ENCODE results near the gene CFAP92. TPM values are rescaled to one million over a fixed set of nuclear protein-coding genes. Genes with fewer than 3 reads are reported as not detected.

CFAP92 gene
- total RNA-seq, 2 experiments from 2014 or later, result 0.19 to 0.45 TPM

DNA sequence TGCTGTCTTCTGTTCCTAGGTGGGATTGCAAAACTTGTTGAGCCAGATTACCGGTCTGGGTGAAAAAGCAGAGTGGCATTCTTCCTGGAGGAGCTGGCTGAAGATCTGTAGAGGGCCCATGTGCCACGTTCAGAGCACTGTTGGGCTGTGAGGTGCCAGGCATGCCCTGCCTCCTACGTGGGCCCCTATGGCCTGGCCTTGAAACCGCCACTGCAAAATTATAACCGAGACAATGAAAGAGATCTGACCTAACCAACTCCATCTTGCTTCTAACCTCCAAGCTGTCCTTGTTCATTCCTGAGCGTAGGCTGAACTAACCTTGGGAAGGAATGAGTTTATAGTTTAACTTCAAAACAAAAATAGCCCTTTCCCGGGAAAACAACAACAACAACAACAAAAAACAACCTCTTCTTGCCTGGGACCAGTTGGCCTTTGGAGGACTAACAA lies 115.8 kb downstream of the CFAP92 start:
- peaks cover 56% of the 10 kb centered on the region for H3K4me1 ChIP-seq (ENCODE audit: insufficient read depth, low read length)
- Mint-ChIP-seq H3K27ac (peak overlapping the region; percentile 92), H3K4me1 (ENCODE audit: low read depth) (peaks cover 71% of the 10 kb centered on the region), H3K4me3 (peak overlapping the region; percentile 55), H3K9me3 (no peaks in the 10 kb centered on the region), H3K27me3 (no peaks in the 10 kb centered on the region), H3K36me3 (ENCODE audit: low read depth) (peaks cover 35% of the 10 kb centered on the region)
- H3K4me3 ChIP-seq (ENCODE audit: low read length), result peak overlapping the region; percentile 94
- H3K36me3 ChIP-seq (ENCODE audit: insufficient read depth, low read length), result peaks cover 10% of the 10 kb centered on the region
- ATAC-seq (ENCODE audit: poor library complexity) (no peak), DNase-seq (no peak)
- ChIA-PET CTCF (interaction anchor here (0.5 to 4.0 kb wide), 5 partner anchors 9 to 368 kb away, joined by 3 to 19 read pairs (median 6); no protein-coding TSS in a partner anchor), POLR2A (interaction anchor here (0.7 to 4.2 kb wide), 12 partner anchors 45 to 438 kb away, joined by 3 to 43 read pairs (median 7); partner anchors contain the start of genes RAB43 and RPN1)
- TF ChIP-seq, protein P1, sequence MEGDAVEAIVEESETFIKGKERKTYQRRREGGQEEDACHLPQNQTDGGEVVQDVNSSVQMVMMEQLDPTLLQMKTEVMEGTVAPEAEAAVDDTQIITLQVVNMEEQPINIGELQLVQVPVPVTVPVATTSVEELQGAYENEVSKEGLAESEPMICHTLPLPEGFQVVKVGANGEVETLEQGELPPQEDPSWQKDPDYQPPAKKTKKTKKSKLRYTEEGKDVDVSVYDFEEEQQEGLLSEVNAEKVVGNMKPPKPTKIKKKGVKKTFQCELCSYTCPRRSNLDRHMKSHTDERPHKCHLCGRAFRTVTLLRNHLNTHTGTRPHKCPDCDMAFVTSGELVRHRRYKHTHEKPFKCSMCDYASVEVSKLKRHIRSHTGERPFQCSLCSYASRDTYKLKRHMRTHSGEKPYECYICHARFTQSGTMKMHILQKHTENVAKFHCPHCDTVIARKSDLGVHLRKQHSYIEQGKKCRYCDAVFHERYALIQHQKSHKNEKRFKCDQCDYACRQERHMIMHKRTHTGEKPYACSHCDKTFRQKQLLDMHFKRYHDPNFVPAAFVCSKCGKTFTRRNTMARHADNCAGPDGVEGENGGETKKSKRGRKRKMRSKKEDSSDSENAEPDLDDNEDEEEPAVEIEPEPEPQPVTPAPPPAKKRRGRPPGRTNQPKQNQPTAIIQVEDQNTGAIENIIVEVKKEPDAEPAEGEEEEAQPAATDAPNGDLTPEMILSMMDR (IDR thresholded peaks at IDR 0.05), result no peak
- intact Hi-C loops (cut with DNase I, micrococcal nuclease), result loop anchor here (2.0 to 5.0 kb wide), 7 partner anchors 153 to 399 kb away; partner anchors contain the start of genes COPG1 (in 2 of the 2), CNBP (in 1 of the 2) and RPN1 (in 1 of the 2)
- H3K27me3 ChIP-seq (ENCODE audit: control insufficient read depth in 1 of 2, insufficient read depth in 2 of 2, low read length in 2 of 2), result no peaks in the 10 kb centered on the region
- peak overlapping the region; percentile 91 to 99 for H3K27ac ChIP-seq (ENCODE audit: low read depth in 1 of 2, low read length in 2 of 2)
- no peaks in the 10 kb centered on the region for H3K9me3 ChIP-seq (ENCODE audit: control insufficient read depth in 1 of 2, insufficient read depth in 1 of 2, low read length in 2 of 2)

DNA sequence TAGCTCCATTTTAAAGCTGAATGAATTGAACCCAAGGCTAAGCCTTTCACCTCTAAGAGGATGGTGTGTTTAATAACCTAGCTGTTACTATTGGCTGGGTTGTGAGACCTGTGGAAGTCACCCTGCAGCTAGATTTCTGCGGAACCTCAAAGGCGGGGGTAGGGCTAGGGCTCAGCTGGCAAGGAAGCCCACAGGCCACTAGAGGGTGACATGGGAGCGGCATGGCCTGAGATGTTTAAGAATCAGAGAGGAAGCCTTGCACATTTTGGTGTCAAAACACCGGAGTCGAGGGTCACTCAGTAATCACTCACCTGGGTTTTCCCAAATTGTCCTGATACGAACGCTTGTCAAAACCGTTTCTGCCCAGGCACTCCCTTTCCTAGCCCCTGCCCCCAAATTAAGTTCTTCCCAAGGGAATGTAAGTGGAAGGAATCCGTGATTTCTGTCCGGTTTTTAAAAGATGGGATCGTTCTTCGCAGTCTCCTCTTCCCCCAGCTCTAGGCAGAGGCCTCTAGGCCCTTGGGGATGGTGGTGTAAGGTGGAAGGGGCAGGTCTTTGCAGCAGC lies 118.2 kb downstream of the CFAP92 start:
- POLR2A ChIA-PET, result interaction anchor here (0.7 to 2.6 kb wide), 7 partner anchors 48 to 441 kb away, joined by 3 to 12 read pairs (median 4); a partner anchor contains a TSS
- H3K4me1 Mint-ChIP-seq (ENCODE audit: low read depth), result peaks cover 48% of the 10 kb centered on the region
- ATAC-seq (ENCODE audit: poor library complexity) (peak; percentile 66), DNase-seq (peak; percentile 53 to 85 (median 64))
- no peak overlapping the region for H3K27ac ChIP-seq (ENCODE audit: low read depth in 1 of 2, low read length in 2 of 2)
- H3K9me3 ChIP-seq (ENCODE audit: control insufficient read depth in 1 of 2, insufficient read depth in 1 of 2, low read length in 2 of 2), result no peaks in the 10 kb centered on the region
- H3K4me3 ChIP-seq (ENCODE audit: low read length), result no peak overlapping the region
- H3K27me3 Mint-ChIP-seq, result no peaks in the 10 kb centered on the region
- peak overlapping the region; percentile 59 for H3K4me3 Mint-ChIP-seq
- H3K27me3 ChIP-seq (ENCODE audit: control insufficient read depth in 1 of 2, insufficient read depth in 2 of 2, low read length in 2 of 2), result no peaks in the 10 kb centered on the region
- CTCF ChIA-PET, result interaction anchor here (0.6 to 4.0 kb wide), 8 partner anchors 30 to 258 kb away, joined by 3 to 17 read pairs (median 4); no protein-coding TSS in a partner anchor
- H3K4me1 ChIP-seq (ENCODE audit: insufficient read depth, low read length), result peaks cover 36% of the 10 kb centered on the region
- peak overlapping the region; percentile 69 for H3K27ac Mint-ChIP-seq
- intact Hi-C loops (cut with DNase I, micrococcal nuclease), result loop anchor here (1.0 to 5.0 kb wide), 4 partner anchors 48 to 372 kb away; partner anchors contain the start of genes CNBP (in 1 of the 2) and COPG1 (in 1 of the 2)
- H3K9me3 Mint-ChIP-seq, result no peaks in the 10 kb centered on the region
- TF ChIP-seq, protein P1 (IDR thresholded peaks at IDR 0.05), result peak; percentile 70
- no peaks in the 10 kb centered on the region for H3K36me3 ChIP-seq (ENCODE audit: insufficient read depth, low read length)
- peaks cover 17% of the 10 kb centered on the region for H3K36me3 Mint-ChIP-seq (ENCODE audit: low read depth)

DNA sequence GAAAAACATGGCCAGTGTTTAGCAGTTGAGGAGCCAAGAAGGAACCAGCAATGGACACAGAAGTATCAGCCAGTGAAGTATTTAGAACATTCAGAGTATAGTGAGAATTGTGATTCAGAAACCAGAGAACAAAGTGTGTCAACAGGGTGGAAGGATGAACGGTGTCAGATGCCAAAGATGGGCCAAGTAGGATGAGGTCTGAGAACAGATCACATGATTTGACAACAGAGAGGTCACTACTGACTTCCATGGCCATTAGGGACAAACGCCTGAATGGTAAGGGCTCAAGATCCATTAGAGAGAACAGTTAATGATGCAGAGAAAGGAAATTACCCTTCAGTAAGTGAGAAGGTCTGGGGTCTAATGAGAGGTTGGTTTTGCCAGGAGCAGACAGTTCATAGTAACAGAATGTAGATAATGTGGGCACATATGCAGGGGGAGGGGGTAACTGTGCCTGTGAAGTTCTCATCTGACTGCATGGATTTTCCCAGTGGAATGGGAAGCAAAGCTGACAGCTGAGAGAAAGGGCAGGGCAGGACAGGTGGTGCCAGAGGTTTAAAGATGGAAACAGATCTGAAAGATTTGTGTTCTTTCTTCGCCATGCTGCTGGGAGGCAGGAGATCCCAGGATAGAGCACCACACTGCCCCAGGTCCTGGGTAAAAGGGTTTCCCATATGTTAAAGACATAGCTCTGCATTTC lies 119.2 kb downstream of the CFAP92 start:
- Mint-ChIP-seq H3K9me3 (no peaks in the 10 kb centered on the region), H3K36me3 (ENCODE audit: low read depth) (peaks cover 10% of the 10 kb centered on the region), H3K27me3 (no peaks in the 10 kb centered on the region), H3K27ac (no peak overlapping the region), H3K4me3 (no peak overlapping the region), H3K4me1 (ENCODE audit: low read depth) (peaks cover 38% of the 10 kb centered on the region)
- no peak overlapping the region for H3K4me3 ChIP-seq (ENCODE audit: low read length)
- TF ChIP-seq, protein P1 (IDR thresholded peaks at IDR 0.05), result no peak
- peaks cover 26% of the 10 kb centered on the region for H3K4me1 ChIP-seq (ENCODE audit: insufficient read depth, low read length)
- no peak overlapping the region for H3K27ac ChIP-seq (ENCODE audit: low read depth in 1 of 2, low read length in 2 of 2)
- no peaks in the 10 kb centered on the region for H3K27me3 ChIP-seq (ENCODE audit: control insufficient read depth in 1 of 2, insufficient read depth in 2 of 2, low read length in 2 of 2)
- no peaks in the 10 kb centered on the region for H3K9me3 ChIP-seq (ENCODE audit: control insufficient read depth in 1 of 2, insufficient read depth in 1 of 2, low read length in 2 of 2)
- intact Hi-C loops (cut with DNase I, micrococcal nuclease), result loop anchor here (1.0 to 5.0 kb wide), 4 partner anchors 49 to 373 kb away; partner anchors contain the start of genes CNBP (in 1 of the 2) and COPG1 (in 1 of the 2)
- POLR2A ChIA-PET, result interaction anchor here (0.7 to 2.6 kb wide), 4 partner anchors 86 to 442 kb away, joined by 3 to 11 read pairs (median 4); a partner anchor contains a TSS
- DNase-seq, result no peak
- CTCF ChIA-PET, result interaction anchor here (0.6 to 4.0 kb wide), 6 partner anchors 29 to 257 kb away, joined by 3 to 17 read pairs (median 4); no protein-coding TSS in a partner anchor
- no peaks in the 10 kb centered on the region for H3K36me3 ChIP-seq (ENCODE audit: insufficient read depth, low read length)
- no peak for ATAC-seq (ENCODE audit: poor library complexity)
